Neuronal stem cell (in vitro differentiated cells): ENCODE data around the gene ZNF268.

Experiments used
- DNase-seq: peaks from one replicate; pipeline ENCODE4 v3.0.0-alpha.2; 2013; ENCODE audit warnings: low spot score
- H2AFZ ChIP-seq: one replicate; pipeline ENCODE4 v1.6.1; 2013; ENCODE audit warnings: mild to moderate bottlenecking, low read length, inconsistent platforms
- H2AK5ac ChIP-seq: 2 replicates; pipeline ENCODE4 v1.6.1; 2013; ENCODE audit warnings: low read depth, mild to moderate bottlenecking, inconsistent platforms, low read length, moderate library complexity, mixed read lengths
- H2BK120ac ChIP-seq: 2 replicates; pipeline ENCODE4 v1.6.1; 2013; ENCODE audit warnings: low read depth, mild to moderate bottlenecking, inconsistent platforms, low read length, moderate library complexity, mixed read lengths
- H2BK12ac ChIP-seq: one replicate; pipeline ENCODE4 v1.6.1; 2013; ENCODE audit warnings: low read length, inconsistent platforms
- H2BK15ac ChIP-seq: 2 replicates; pipeline ENCODE4 v1.6.1; 2013; ENCODE audit warnings: mild to moderate bottlenecking, low read length, inconsistent platforms, mixed read lengths
- H2BK5ac ChIP-seq: one replicate; pipeline ENCODE4 v1.6.1; 2013; ENCODE audit warnings: inconsistent platforms, mild to moderate bottlenecking, low read length, moderate library complexity
- H3K14ac ChIP-seq: one replicate; pipeline ENCODE4 v1.6.1; 2013; ENCODE audit warnings: low read length, inconsistent platforms
- H3K18ac ChIP-seq: 2 replicates; pipeline ENCODE4 v1.6.1; 2013; ENCODE audit warnings: low read length, inconsistent platforms
- H3K23ac ChIP-seq: 2 replicates; pipeline ENCODE4 v1.6.1; 2013; ENCODE audit warnings: low read depth, mild to moderate bottlenecking, mixed read lengths, low read length, inconsistent platforms; ENCODE audit not compliant: poor library complexity
- H3K27ac ChIP-seq: replicated peaks from 3 replicates; pipeline ENCODE4 v1.5.1; 2013; ENCODE audit warnings: low read length, inconsistent platforms
- H3K27me3 ChIP-seq, 3 experiments: 2 replicates each; pipeline ENCODE4 v1.6.1; 2013; ENCODE audit warnings: low read length in 3 of 3, mild to moderate bottlenecking in 2 of 3, inconsistent platforms in 1 of 3, low read depth in 1 of 3, mixed read lengths in 1 of 3, moderate library complexity in 1 of 3; ENCODE audit not compliant: control insufficient read depth in 3 of 3, insufficient read depth in 3 of 3
- H3K36me3 ChIP-seq, 2 donors: replicated peaks in 1 of 2; 2 replicates each; pipeline ENCODE4 v1.6.1; 2013; ENCODE audit warnings: low read length in 2 of 2; ENCODE audit not compliant: control insufficient read depth in 2 of 2, insufficient read depth in 2 of 2
- H3K4ac ChIP-seq: 2 replicates; pipeline ENCODE4 v1.6.1; 2013; ENCODE audit warnings: inconsistent platforms, mild to moderate bottlenecking, low read length, moderate library complexity
- H3K4me1 ChIP-seq, 2 donors: 1 replicate in 1 of 2; 2 replicates in 1 of 2; pipeline ENCODE4 v1.6.1; 2013; ENCODE audit warnings: low read length in 2 of 2, low read depth in 1 of 2; ENCODE audit not compliant: control insufficient read depth in 2 of 2, insufficient read depth in 1 of 2
- H3K4me2 ChIP-seq: one replicate; pipeline ENCODE4 v1.6.1; 2013; ENCODE audit warnings: mild to moderate bottlenecking, low read length, inconsistent platforms; ENCODE audit not compliant: insufficient read depth, poor library complexity, severe bottlenecking
- H3K4me3 ChIP-seq, 2 donors: 2 replicates each; pipeline ENCODE4 v1.5.1; 2013; ENCODE audit warnings: low read length in 2 of 2, mild to moderate bottlenecking in 2 of 2, inconsistent platforms in 1 of 2, moderate library complexity in 1 of 2
- H3K79me1 ChIP-seq: one replicate; pipeline ENCODE4 v1.6.1; 2013; ENCODE audit warnings: low read depth, mild to moderate bottlenecking, inconsistent platforms, low read length, moderate library complexity
- H3K9ac ChIP-seq: one replicate; pipeline ENCODE4 v1.6.1; 2013; ENCODE audit warnings: mild to moderate bottlenecking, low read depth, low read length, inconsistent platforms; ENCODE audit not compliant: poor library complexity
- H3K9me3 ChIP-seq, 2 donors: replicated peaks in 1 of 2; 2 replicates each; pipeline versions ENCODE3 to v1.6.1; 2013; ENCODE audit warnings: low read length in 2 of 2, mild to moderate bottlenecking in 2 of 2, inconsistent platforms in 1 of 2, low read depth in 1 of 2, mixed read lengths in 1 of 2, moderate library complexity in 1 of 2; ENCODE audit not compliant: control insufficient read depth in 2 of 2, insufficient read depth in 1 of 2
- H4K8ac ChIP-seq: one replicate; pipeline ENCODE4 v1.6.1; 2013; ENCODE audit warnings: low read depth, mild to moderate bottlenecking, inconsistent platforms, low read length, moderate library complexity
- H4K91ac ChIP-seq: one replicate; pipeline ENCODE4 v1.6.1; 2013; ENCODE audit warnings: low read length, low read depth, mild to moderate bottlenecking, inconsistent platforms; ENCODE audit not compliant: poor library complexity
- WGBS, 2 donors: extraction: QIAGEN DNeasy Blood & Tissue Kit; methylation state at CpG; one replicate each; pipeline ENCODE4 v1.1.7; 2013; ENCODE audit warnings: missing lambda C conversion rate in 2 of 2, mixed read lengths in 1 of 2; ENCODE audit not compliant: insufficient read length in 2 of 2, insufficient replicate concordance in 1 of 2; ENCODE audit errors: extremely low coverage in 2 of 2; 5-methylcytosine and 5-hydroxymethylcytosine counted together

Gene ZNF268

GRCh38 chr12:133217219-133217618, 35.9 kb downstream of the ZNF268 start:
- Histone ChIP-seq H3K4me3 (no peak overlapping the region), H3K4me2 (no peak overlapping the region), H4K91ac (no peak overlapping the region), H3K27ac (no peak overlapping the region), H3K27me3 (no peaks in the 10 kb centered on the region), H3K4me1 (no peaks in the 10 kb centered on the region), H2BK5ac (no peak overlapping the region), H4K8ac (no peak overlapping the region), H2BK120ac (no peak overlapping the region), H3K14ac (no peak overlapping the region), H3K23ac (no peak overlapping the region), H2BK15ac (no peak overlapping the region), H2BK12ac (no peak overlapping the region), H3K36me3 (no peaks in the 10 kb centered on the region), H2AK5ac (no peak overlapping the region), H3K4ac (no peak overlapping the region), H3K79me1 (no peaks in the 10 kb centered on the region), H3K9me3 (peaks cover 46 to 77% of the 10 kb centered on the region in 2 donors), H2AFZ (no peak overlapping the region), H3K18ac (no peak overlapping the region), H3K9ac (no peak overlapping the region)
- WGBS, 2 donors = no CpG with 5 or more reads among the region's 3 CpGs
- no peak for DNase-seq

GRCh38 chr12:133220521-133220920, 39.2 kb downstream of the ZNF268 start:
- WGBS, 2 donors = no CpG with 5 or more reads among the region's 6 CpGs
- Histone ChIP-seq H3K4me3 (no peak overlapping the region), H2AFZ (no peak overlapping the region), H2AK5ac (no peak overlapping the region), H3K36me3 (no peaks in the 10 kb centered on the region), H2BK5ac (no peak overlapping the region), H3K9me3 (peaks cover 29 to 73% of the 10 kb centered on the region in 2 donors), H4K91ac (no peak overlapping the region), H3K18ac (no peak overlapping the region), H3K4me2 (no peak overlapping the region), H4K8ac (no peak overlapping the region), H3K9ac (no peak overlapping the region), H3K4ac (no peak overlapping the region), H2BK120ac (no peak overlapping the region), H2BK12ac (no peak overlapping the region), H2BK15ac (no peak overlapping the region), H3K27me3 (no peaks in the 10 kb centered on the region), H3K4me1 (no peaks in the 10 kb centered on the region), H3K14ac (no peak overlapping the region), H3K27ac (no peak overlapping the region), H3K23ac (no peak overlapping the region), H3K79me1 (no peaks in the 10 kb centered on the region)
- no peak for DNase-seq

GRCh38 chr12:133221241-133221640, 39.9 kb downstream of the ZNF268 start:
- H4K91ac ChIP-seq = no peak overlapping the region
- no peak overlapping the region for H3K14ac ChIP-seq
- peaks cover 28 to 75% of the 10 kb centered on the region in 2 donors for H3K9me3 ChIP-seq
- H2BK12ac ChIP-seq = no peak overlapping the region
- H3K18ac ChIP-seq = no peak overlapping the region
- peaks cover 2% of the 10 kb centered on the region for H3K79me1 ChIP-seq
- no peak overlapping the region for H3K4ac ChIP-seq
- H3K27ac ChIP-seq = no peak overlapping the region
- H2BK120ac ChIP-seq = no peak overlapping the region
- H3K4me1 ChIP-seq = no peaks in the 10 kb centered on the region
- H3K23ac ChIP-seq = no peak overlapping the region
- no peaks in the 10 kb centered on the region for H3K36me3 ChIP-seq
- H2AFZ ChIP-seq = no peak overlapping the region
- no peak overlapping the region for H2BK5ac ChIP-seq
- H4K8ac ChIP-seq = no peak overlapping the region
- H3K9ac ChIP-seq = no peak overlapping the region
- DNase-seq = no peak
- no peak overlapping the region for H2AK5ac ChIP-seq
- no peak overlapping the region for H3K4me2 ChIP-seq
- H3K27me3 ChIP-seq = no peaks in the 10 kb centered on the region
- H3K4me3 ChIP-seq = no peak overlapping the region
- no peak overlapping the region for H2BK15ac ChIP-seq
- WGBS, 2 donors = no CpG with 5 or more reads among the region's 16 CpGs

GRCh38 chr12:133222211-133222610, 40.9 kb downstream of the ZNF268 start:
- Histone ChIP-seq H2AK5ac (no peak overlapping the region), H2BK15ac (no peak overlapping the region), H3K27me3 (no peaks in the 10 kb centered on the region), H3K18ac (no peak overlapping the region), H3K9me3 (peaks cover 21 to 75% of the 10 kb centered on the region in 2 donors), H3K79me1 (peaks cover 2% of the 10 kb centered on the region), H4K8ac (no peak overlapping the region), H4K91ac (no peak overlapping the region), H3K36me3 (no peaks in the 10 kb centered on the region), H3K4me2 (no peak overlapping the region), H2BK5ac (no peak overlapping the region), H2BK120ac (no peak overlapping the region), H3K14ac (no peak overlapping the region), H3K4me3 (no peak overlapping the region), H3K23ac (no peak overlapping the region), H3K4ac (no peak overlapping the region), H3K4me1 (no peaks in the 10 kb centered on the region), H3K9ac (no peak overlapping the region), H3K27ac (no peak overlapping the region), H2AFZ (no peak overlapping the region), H2BK12ac (no peak overlapping the region)
- no peak for DNase-seq
- WGBS, 2 donors = no CpG with 5 or more reads among the region's 10 CpGs
